Occipital lobe (tissue), 2 donors: ENCODE data around the gene STIP1. TPM values are rescaled to one million over a fixed set of nuclear protein-coding genes. Genes with fewer than 3 reads are reported as not detected.

ENCODE experiments used
- DNase-seq: peaks from one replicate; lab custom pipeline; 2025; lab: John Stamatoyannopoulos, UW
- total RNA-seq: library from RNA; depleted of rRNA; stranded (reverse); fragments of >200 nt; gene quantifications from one replicate; pipeline ENCODE4 v1.2.3, GENCODE V29; 2014

The STIP1 gene
- total RNA-seq = 69.4 TPM

DNA sequence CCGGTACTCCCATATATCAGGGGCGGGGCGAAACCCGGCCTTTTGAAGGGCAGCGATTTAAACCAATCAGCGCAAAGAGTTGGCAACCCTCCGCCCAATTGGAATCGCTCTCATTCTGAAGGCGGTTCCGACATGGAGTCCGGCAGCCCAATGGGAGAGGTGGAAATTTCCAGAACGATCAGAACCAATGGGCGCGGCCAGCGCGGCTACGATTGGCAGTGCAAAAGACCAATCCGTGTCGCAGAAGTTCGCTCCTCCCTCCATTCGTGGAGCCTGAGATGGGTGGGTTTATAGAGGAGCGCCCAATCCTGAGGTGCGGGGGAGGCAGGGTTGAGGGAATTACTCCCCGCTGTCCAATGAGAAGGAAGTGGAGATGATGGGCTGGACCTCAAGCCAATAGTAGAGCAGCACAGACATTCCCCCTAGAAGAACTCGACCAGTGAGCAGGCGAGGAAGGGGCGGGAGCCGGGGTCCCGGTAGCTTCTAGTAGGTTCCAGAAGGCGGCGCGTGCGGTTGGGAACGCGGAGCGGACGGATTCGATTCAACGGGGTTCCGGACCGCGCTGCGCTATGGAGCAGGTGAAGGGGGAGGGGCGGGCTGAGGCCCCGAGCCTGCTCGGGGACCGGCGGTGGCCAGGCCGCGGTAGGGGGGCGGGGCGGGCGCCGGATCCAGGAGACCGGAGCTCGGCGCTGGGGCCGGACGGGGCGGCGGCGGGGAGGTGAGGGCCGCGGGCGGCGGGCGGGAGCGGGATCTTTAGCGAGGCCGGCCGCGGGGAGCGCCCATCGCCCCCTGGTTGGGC is at the start of gene STIP1:
TSS of gene STIP1 (plus strand) at position 479 of the 799 bp plus-strand sequence. CDS start at position 570, 91 bp downstream.
- DNase-seq = peak; percentile 100

DNA sequence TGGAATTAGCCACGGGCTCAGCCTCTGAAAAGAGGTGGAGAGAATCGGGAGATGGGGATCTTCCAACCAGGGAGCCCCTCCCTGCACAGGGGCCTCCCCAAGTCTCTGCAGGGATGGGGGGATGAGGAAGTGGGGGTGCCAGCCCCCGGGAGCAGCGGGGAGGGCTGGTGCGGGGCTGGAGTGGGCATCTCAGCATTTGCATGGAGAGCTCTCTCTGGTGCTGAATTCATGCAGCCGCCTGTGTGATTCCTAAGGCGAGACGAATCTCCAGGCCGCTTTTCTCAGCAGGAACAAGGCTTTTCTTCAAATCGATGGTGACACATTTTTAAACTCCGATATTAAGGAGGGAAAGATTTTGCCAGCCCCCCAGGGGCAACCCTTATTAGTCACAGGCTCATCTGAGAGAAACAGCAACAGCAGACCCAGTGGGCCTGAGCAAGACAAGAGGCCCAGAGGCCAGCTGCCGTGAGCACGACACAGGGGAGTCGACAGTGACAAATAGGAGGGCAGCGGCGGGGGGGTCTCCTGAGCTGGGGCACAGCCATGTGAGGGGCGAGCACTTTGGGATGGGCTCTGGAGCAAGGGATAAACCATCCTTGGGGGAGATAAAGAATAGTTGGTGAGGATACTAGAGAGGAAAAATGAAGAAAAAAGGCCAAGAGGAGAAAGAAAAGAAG is 49.1 kb upstream of the STIP1 start:
- no peak for DNase-seq

DNA sequence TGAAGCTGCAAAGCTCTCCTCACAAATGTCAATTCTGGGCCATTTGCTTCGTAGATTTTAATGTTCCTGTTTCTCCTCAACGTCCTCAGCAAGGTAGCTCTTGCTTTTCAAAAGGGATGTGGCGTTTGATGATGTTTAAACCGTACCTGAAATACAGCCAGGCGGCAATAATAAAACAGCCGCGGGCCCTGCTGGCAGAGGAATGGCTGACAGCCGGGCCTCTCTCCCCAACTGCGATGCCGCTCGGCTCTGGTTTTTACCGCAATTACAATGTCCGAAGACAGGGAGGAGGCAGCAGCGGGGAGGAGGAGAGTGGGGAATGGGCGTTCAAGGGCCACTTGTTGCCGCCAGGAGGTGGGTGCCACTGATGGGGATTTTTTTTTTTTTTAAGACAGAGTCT is 47.6 kb upstream of the STIP1 start:
- DNase-seq = no peak

DNA sequence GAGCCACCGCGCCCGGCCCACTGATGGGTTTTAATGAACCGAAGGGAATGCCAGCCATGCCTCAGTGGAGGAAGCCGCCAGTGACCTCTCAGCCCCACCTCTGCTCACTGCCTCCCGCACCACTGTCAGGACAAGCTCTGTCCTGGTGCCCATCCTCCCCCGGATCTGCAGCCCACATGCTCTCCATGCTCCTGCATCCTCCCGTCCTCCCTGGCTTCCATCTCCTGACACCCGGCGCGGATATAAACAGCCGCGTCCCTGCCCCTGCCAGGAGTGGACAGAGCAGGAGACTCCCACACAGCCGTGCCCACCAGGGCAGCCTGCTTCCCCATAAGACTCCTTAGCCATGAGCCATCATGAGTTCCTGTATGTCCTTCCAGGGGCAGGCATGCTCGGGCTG is 46.9 kb upstream of the STIP1 start:
- DNase-seq = no peak

DNA sequence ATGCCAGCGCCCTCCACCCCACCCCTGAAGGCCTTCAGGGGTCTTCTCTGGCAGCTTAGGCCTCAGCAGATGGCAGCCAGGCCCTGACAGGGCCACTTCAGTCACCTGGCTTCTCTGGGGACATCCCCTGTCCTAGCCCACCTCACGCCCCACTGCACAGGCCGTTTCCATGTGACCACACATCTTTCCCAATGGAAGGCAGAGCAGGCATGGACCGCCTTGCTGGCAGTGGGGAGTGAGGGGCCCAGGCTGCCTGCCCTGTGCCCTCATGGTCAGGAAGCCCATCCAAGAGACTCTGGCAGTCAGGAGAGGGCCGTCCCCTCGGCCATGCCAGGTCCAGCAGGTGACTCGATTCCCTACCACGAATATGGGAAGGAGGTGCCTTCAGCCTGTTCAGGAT is 45.9 kb upstream of the STIP1 start:
- no peak for DNase-seq

DNA sequence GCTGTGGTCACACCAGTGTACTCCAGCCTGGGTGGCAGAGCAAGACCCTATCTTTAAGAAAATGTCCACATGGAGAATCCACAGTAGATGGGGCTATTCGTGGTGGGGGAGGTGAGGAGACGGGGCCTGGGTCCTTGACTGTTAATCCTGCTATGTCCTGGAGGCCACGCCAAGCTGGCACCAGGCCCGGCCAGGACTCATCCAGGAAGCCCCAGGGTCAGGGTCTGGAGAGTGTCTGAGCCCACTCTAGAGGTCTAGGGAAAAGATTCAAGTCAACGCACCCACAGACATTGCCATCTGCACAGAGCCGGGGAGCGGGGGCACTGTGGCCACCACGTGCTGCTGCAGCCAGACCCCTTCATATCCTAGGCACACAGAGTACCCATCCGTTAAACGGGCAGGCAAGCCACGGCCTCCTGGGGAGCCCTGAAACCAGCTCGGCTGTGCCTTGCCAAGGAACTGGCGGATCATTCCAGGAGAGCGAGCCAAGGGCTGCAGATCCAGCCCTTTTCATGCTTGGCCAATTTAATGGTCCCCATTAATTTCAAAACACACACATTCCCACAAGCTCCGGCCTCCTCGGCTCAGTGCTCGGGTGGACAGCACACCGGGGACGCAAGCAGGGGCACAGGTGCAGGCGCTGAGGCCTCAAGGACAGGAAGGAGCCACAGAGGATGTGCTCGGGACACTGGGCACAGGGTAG is 44.7 kb upstream of the STIP1 start:
- DNase-seq = no peak

DNA sequence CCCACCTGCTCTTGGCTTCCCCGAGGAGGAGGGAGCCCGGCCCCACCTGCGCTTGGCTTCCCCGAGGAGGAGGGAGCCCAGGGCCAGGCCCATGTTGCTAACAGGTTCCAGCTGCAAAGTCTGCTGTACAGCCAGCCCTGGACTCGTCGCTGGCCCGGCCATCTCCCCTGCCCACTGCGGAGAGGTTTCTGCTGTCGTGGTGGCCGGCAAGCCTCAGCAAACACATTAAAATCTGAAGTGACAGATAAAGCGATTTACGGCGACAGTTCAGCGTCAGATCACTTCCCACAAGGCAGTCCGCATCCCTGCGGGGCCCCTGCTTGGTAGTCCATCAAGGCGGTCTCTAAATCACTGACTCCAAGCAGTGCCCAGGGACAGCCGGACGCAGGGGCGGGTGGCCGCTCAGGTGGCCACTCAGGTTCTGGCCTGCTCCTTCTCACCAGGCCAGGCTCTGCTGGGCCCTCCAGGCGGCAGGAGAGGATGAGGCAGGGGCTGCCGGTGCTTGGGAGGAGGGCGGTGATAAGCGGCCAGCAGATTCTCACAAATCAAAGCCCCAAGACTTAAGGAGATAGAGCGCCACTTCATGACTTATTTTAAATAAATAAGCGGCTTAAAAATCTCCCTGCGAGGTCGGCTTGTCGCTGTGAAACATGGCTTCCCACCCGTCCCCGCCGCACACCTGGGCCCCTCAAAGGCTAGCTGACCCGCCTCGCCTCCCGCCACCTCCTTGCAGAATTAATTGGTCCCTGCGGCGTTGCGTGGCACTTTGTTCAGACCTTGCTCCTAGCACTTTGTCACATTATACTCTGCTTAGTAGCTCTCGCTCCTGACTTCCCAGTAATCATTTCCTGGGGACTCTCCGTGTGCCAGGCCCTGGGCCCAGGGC is 41.1 kb upstream of the STIP1 start:
- no peak for DNase-seq

DNA sequence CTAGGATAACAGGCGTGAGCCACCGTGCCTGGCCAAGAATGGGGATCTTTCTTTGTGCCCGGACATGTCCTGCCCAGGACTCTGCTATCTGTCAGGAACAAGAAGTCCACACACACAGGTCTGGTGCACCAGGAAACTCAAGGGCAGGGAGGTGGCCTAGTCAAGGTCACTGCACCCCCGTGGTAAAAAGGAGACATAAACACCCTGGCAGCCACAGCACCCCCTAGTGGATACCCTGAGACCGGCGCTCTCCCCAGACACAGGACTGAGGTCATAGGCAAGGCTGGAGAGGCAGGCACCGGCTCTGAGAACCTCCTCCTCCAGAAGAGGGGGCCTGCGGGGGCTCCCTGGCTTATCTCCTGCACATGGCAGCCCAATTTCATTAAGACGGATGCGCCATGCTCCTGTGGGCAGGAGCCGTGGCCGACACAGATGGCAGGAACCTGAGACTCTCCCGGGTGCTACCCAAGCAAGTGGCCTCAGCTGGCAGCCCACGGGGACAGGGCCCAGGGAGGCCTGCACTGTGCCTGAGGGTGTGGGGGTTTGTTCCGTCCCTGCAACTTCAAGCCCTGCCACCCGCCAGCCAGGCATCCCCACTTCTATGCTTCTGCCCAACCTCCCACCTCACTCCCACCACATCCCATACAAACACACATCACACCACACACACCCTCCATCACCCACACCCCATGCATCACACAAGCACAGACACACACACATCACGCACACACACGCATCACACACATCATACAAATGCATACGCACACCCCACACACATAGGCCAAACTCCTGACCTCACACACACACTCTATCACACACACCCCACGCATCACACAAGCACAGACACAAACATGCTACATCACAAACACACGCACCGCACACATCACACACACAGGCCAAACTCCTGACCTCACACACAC is 39.7 kb upstream of the STIP1 start:
- DNase-seq = no peak

DNA sequence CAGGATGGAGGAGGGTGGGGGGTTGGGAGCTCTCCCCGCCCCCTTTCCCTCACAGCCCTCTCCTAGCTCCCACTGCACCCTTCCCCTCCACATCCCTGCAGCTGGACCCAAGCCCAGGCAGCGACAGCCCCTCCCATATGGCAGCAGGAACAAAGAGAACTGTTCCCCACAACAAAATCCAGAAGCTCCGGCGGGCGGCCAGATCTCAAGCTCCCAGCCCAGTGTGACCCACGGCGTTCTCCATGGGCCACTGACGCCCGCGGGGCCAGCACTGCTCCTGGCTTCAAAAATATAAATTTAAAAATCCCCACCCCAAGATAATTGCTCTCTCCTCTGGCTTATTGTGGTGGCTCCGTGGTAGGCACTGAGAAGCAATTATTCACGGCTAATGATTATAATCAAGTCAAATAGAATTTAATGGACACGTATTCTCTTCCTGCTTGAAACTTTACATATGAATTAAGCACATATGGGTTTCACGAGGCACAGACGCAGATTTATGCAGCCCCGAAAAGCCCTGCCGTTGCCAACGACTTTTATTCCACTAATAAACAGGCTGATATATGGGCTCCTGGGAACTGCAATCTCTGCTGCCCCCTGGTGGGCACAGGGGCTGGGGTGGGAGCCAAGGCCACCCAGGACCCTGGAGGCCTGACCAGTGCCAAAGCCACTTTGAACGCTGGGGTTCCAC is 37.6 kb upstream of the STIP1 start:
- peak; percentile 59 for DNase-seq

DNA sequence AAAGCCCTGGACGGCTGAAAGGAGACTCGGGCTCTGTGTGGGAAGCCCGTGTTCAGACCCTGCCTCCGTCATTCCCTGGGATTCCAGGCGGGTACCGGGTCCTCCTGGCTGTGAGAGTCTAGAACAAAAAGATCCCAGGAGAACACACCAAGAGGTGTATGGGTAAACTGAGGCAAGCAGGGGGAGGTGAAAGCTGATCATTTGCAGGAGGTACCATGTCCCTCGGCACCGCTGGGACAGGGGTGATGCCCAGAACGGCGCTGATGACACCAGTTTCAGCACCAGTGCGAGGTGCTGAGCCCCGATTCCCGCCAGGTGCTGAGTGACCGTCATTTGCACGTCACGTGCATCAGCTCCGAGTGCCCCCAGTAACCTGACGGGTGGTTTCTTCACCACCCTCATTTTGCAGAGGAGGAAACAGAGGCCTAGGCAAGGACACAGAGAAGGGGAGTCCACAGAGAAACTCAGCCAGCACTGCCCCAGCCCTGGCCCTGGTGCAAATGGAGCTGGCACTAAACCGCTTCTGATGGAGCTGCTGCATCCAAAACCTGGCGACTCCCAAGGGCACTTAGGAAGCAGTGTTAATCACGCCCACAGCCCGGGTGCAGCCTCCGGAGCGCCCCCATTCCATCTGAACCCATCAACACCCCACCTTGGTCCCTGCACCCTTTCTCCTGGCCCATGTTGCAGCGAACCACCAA is 36.9 kb upstream of the STIP1 start:
- no peak for DNase-seq

DNA sequence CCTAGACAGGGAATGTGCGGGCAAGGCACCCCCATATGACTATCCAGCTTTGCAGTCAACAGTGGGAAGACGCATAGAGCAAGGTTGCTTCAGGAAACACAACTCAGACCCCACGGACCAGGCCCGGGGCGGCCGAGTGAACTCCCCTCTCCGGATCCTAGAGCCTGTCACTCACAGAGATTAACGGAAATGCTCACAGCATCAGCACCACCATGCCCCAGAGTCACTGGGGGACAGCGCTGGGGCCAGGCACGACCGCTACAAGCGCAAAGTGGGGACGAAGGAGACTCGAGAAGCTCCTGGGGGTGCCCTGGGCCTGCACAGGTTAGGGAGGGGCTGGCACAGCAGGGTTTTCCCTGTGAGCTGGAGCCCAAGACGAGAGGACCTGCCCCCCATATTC is 35.9 kb upstream of the STIP1 start:
- DNase-seq = no peak

DNA sequence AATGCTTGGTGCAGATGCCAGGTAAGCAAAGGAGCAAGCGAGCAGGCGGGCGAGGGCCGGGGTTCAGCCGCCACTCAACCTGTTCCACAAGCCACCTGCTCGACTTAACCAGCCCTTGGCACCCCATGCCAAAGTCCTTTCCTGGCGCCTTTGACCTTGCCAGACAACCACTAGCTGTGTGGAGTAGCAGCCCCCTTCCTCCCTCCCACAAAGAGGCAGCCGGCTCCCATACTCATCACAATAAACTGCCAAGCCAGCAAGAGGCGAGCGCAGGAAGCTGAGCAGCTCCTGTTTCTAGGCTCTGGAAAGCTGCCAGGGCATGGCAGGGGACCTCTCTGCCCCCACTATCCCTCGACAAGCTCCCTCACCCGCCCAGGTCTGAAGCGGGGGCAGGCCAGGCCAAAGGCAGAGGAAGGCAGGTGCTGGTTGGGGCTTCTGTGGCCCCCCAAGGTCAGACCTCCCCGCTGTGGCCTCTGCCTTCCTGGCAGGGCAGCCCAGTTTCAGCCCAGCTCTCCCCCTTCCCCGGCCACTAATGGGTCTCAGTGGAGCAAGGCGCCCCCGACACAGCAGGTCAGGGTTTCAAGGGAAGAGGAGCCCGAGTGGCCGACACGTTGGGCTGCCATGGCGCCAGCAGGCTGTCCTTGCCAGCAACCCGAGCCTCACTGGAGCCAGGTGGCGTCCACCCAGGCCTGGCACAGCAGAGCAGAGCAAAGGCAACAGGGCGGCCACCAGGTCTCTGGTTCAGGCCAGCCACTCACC is 35.3 kb upstream of the STIP1 start:
- no peak for DNase-seq

DNA sequence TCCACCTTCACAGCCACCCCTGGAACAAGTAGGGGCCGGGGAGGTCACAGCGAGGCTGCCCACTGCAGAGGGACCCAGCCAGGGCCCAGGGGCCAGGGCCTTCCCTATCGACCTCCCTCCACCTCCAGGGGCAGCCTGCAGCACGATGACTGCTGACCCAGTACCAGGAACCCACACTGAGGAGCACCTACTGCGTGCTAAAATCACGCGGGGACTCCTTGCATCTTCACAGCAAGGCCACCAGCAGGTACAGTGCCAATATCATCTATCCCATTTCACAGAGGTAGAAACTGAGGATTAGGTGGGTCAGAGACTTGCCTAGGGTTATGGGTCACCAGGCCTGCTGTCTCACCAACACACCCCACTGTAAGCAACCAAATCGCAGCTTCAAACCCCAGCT is 34.6 kb upstream of the STIP1 start:
- DNase-seq = no peak

DNA sequence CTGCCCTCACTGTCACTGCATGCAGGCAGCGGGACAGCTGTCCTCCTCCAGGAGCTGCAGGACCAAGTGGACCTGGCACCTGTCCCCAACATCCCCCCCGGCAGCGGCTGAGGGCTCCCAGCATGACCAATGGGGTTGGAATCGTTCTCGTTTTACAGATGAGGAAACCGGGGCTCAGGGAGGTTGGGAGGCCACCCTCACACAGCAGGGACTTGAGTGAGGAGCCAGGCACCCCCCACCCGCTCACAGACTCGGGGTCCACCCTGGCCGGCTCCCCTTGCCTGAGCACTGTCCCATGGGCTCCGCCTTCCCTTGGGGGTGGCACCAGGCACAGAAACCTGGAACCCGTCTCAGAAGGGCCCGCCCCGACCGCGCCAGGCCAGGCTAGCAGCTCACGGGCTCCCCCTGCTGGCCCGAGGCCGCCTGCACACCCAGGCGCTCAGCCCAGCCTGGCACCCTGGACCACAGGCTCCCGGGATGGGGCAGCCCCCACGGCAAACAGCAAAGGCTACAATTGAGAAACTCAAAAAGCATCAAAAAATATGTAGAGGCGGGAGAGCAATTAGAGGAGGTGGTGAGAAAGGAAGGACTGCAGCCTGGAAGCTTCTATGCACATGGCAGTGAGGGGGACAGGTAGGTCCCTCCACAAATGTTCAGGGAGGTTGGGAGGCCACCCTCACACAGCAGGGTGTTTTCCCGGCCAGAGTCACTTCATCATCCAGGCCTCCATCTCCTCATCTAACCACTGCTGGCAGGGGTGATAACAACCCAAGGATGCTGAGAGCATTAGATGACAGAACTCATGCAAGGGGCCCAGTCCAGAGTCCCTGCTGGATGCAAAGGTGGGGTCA is 32.9 kb upstream of the STIP1 start:
- DNase-seq = peak; percentile 21

DNA sequence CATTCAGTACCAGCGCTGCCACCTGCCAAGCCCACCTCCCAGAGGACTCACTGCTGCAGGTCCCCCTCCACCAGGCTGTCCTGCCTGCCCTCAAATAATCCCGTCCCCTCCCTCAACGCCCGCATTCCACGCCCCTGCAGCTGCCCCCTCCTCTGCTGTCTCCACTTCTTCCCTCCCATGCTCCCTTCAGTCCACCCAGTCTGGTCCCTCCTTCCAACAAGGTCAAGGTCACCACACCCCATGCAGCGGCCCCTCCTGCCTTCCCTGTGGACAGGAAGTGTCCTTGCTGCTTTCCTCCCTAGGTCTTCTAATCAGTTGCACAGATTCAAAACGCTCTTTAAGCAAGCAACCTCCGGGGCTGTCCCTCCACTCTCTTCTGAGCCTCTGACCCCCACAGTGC is 32.2 kb upstream of the STIP1 start:
- DNase-seq = no peak

DNA sequence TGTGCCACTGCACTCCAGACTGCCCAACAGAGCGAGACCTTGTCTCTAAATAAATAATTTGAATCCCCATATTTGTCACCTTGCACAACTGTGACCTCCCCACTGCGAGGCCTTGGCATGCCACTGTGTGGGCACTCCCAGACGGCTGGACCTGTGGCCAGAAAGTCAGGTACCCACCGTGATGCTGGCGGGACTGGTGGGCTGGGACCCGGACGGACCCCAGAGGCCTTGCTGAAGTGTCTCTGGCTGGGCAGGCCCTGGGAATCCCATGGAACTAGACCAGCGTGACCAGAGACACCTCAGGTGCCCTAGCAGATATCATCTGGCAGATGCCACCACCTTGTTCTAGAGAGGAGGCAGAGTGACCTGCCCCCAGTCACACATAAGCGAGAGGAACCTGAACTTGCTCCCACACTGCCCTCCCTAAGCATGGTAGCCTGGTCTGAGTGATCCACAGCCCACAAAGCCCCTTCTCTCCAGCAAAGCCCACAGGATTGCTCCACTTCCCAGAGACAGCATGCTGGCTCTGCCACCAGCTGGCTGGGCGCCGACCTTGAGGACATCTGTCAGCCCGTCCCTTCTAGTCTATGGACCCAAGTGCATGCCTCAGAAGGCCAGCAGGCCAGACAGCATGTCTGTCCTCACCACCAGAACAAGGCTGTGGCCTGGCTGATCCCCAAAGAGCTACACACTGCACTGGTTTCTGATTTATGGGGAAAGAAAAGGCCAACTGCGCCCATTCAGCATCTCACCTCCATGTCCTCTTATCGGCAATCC is 29.5 kb upstream of the STIP1 start:
- no peak for DNase-seq
